Gastrocnemius medialis (tissue), 4 donors: ENCODE measurements around the gene SENP8.

Source experiments
- CTCF ChIP-seq, 5 experiments: fragments of 450-650 bp in 3 of 5; fragments of 200-600 bp in 2 of 5; sonication (generic) in 2 of 5; IDR thresholded peaks in 4 of 5; conservative IDR thresholded peaks in 1 of 5; 1 replicate in 4 of 5; 2 replicates in 1 of 5; pipeline ENCODE4 v1.5.1; 2016 to 2019; ENCODE audit warnings: antibody characterized with exemption in 5 of 5, mild to moderate bottlenecking in 3 of 5, moderate library complexity in 3 of 5
- POLR2A ChIP-seq, 2 donors: fragments of 450-650 bp; IDR thresholded peaks; one replicate each; pipeline ENCODE4 v1.6.1; 2017; ENCODE audit warnings: antibody characterized with exemption in 2 of 2, mild to moderate bottlenecking in 2 of 2, moderate library complexity in 2 of 2

GRCh38 chr15:72078887-72079286 is 39.3 kb upstream of the SENP8 start:
- TF ChIP-seq POLR2A (IDR thresholded peaks at IDR 0.05) (no peak), CTCF (IDR thresholded peaks at IDR 0.05 in 4 of 5, conservative IDR thresholded peaks at IDR 0.05 in 1 of 5) (no peak)
